NCI-H128 (cell line): ENCODE results near the gene ZDHHC7.

ENCODE experiments used
- DNase-seq: peaks from one replicate; lab custom pipeline; 2025; ENCODE audit not compliant: unreplicated experiment; lab: John Stamatoyannopoulos, UW

The ZDHHC7 gene

DNA sequence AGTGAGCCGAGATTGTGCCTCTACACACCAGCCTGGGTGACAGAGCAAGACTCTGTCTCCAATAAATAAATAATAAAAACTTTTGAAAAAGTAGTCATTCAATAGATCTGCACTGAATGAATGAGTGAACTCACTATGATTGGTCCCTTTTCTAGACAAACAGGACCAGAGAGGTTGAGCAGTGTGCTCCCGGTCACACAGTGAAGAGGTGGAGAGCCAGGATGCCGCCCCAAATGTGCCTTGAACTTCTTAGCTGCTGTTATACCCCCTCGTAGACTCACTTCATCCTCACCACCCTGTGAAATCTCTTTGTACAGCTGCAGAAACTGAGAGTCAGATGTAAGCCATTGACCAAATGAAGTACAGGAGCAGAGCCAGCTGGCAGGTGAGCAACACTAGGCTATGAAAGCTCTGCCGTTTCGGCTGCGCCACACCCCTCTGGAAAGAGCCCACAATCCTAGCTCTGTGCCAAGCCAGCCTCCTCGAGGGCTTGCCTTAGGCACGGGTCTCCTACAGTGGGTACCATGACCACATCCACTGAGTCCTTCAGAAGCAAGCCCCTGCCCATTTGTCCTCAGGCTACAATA is 8.4 kb upstream of the ZDHHC7 start:
- no peak for DNase-seq

DNA sequence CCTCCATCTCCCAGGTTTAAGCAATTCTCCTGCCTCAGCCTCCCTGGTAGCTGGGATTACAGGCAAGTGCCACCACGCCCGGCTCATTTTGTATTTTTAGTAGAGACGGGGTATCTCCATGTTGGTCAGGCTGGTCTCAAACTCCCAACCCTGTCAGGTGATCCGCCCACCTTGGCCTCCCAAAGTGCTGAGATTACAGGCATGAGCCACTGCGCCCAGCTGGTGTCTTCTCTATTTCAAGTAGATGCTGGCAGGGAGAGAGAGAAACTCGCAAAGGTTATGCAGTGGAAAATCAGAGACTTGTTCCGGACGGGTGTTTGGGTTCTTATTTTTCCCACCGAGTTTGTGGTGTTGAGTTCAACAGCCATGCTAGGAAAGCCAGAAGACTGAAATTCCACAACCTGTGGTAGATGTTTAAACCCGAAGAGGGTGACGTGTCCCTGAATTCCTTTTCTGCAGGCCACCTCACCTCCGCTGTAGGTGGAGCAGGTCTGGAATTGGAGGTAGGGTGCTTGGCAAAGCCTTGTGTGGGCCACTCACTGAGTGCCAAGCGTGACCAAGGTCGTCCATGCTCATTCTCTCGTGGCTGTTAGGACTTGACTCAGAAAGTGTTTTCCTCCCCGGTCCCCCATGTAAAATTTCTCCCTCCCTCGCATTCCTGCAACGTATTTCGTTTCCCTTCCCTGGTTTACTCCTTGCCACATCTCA is 7.3 kb upstream of the ZDHHC7 start:
- DNase-seq = no peak

DNA sequence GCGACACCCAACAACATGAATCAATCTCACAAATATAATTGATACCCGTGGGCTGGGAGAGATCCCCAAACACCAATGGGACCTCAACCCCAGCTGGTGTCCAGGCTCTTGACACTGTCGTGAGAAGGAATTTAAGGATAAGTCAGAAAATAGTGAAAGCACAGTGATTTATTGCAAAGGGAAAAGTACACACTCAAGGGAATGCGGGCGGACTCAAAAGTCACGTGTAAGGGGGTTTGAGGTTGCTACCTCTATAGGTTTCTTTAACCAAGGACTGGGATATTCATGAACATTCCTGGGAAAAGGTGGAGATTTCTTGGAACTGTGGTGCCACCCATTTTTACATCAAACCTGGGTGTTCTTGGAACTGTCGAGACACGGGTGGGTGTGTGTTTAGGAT is 6.3 kb upstream of the ZDHHC7 start:
- DNase-seq = no peak

DNA sequence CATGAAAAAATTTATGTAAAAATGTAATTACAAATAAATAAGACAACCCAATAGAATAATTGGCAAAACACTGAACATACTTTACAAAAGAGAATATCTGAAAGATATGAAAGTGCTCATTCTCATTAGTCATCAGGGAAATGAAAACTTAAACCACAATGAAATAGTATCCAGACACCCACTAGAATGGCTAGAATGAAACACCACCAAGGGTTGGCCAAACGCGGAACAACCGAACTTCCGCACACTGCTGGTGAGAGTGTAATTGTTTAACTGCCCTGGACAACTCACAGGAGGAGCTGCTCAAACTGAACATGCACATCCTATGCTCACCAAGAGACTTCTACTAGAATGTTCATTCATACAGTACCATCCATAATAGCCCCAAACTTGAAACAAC is 5.8 kb upstream of the ZDHHC7 start:
- no peak for DNase-seq

GRCh38 chr16:85015481-85016187 is 4.3 kb upstream of the ZDHHC7 start:
- no peak for DNase-seq

DNA sequence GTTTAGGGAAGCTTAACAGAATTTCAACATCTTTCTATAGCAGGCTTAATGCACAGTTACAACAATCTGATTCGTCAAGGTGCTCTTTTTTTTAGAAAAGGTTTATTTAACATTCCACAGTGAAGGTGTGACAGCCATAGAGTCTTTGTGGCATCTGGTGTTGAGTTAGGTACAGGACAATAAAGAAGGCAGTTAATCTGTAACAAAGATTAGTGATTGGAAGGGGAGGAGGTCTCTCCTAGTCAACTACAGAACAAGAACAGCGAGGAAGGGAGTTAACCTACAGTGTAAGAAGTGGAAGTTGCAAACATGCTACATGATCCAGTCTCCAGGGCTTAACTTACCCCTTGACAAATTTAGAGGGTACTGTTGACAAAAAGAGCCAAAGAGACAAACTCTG is 3.0 kb upstream of the ZDHHC7 start:
- DNase-seq = no peak

DNA sequence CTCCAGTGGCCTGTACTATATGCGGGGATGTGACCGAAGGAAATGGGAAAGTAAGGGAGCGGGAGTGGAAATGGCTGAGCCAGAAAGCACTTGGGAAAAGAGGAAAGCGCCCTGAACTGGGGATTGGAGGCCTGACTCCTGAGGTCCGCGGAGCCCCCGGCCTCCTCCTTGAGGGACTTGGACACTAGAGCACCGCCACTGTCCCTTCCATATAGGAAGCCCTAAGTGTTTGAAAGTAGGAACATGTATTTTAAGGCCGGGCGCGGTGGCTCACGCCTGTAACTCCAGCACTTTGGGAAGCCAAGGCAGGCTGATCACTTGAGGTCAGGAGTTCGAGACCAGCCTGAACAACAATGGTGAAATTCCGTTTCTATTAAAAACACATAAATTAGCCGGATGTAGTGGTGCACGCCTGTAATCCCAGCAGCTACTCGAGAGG is 530 bp upstream of the ZDHHC7 start:
- no peak for DNase-seq

DNA sequence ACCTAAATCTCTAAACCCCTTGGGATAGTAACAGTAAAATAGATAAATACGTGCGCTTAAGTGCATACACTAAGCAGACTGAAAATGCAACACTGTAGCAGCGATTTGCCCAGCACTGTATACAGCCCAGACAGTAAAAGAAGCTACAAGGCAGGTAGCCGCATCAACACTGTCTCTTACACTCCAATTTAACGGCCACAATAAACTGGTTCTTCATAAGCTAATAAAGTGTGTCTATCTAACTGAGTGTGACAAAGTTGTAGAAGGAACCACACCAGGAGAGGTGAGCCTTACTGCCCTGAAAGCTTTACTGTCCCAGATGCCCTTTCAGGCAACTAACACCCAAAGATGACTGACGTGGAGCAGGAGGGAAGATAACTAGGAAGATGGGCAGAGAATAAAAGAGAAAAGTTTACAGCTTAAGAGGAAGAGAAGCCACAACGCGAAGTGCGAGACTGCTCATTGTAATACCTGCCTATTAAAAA is 847 bp downstream of the ZDHHC7 start:
- no peak for DNase-seq

- no peak for DNase-seq
Measured at GRCh38 chr16:85008271-85008670, 3.1 kb downstream of the ZDHHC7 start.

DNA sequence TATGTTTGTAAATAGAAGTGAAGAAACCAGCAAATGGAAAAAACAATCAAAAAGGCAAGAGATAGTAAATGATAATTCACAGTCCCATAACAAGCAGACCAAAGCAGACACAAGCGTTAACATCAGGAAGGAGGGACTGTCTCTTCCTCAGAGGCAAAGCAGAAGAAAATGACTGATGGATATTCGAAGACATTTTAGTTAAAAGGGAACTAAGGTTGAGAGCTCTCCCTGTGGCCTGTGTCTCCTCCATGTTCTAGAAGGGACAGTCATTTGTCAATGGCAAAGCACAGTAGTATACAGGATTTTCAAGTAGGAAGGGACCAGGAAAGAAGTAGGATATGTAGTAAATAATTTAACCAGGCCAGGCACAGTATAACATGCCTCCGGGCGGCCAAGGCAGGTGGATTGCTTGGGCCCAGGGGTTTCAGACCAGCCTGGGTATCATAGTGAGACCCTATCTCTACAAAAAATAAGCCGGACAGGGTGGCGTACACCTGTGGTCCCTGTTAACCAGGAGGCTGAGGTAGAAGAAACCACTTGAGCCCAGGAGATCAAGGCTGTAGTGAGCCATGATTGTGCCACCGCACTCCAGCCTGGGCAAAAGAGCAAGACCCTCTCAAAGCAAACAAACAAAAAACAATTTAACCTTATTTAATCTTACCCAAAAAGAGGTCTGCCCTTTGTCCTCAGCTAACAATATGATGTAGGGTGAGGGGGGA is 3.7 kb downstream of the ZDHHC7 start:
- no peak for DNase-seq

GRCh38 chr16:85006639-85007038 is 4.7 kb downstream of the ZDHHC7 start:
- no peak for DNase-seq

GRCh38 chr16:85005285-85006069 is 5.9 kb downstream of the ZDHHC7 start:
- no peak for DNase-seq

- no peak for DNase-seq
Measured at GRCh38 chr16:85004587-85005205, 6.6 kb downstream of the ZDHHC7 start.

DNA sequence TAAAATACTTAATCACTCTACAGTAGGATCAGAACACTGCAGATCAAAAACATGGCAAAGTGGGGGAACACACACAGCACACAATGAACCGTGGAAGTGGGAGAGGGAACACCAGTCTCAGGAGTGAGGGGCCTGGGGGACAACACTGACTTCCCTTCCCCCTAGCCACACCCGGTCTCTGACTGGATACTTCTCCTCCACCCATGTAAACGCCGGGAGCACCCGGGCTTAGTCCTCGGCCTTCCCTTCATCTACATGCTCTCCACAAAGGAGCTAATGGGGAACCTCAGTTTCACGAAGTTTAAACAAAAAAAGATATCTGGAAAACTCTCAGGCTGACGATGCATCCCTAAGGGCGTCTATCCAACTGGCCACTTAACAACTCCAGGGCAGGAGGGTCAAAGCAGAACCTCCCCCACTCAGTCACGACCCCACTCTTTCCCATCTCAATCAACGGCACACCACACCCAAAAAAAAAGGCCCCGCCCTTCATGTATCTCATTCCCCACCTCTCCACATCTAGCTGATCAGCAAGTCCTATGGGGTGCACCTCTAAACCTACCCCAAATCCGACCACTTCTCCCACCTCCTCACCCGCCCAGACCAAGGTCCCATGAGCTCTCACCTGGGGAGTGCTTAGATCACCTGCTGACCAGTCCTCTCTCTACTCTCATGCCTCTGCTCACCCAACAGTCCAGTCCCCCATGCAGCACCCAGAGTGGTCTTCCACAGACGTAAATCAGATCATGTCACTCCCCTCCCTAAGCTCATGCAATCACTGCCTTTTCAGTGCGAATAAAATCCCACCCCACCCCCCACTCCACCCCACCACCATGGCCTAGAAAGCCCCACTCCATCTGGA is 7.4 kb downstream of the ZDHHC7 start:
- DNase-seq = no peak

DNA sequence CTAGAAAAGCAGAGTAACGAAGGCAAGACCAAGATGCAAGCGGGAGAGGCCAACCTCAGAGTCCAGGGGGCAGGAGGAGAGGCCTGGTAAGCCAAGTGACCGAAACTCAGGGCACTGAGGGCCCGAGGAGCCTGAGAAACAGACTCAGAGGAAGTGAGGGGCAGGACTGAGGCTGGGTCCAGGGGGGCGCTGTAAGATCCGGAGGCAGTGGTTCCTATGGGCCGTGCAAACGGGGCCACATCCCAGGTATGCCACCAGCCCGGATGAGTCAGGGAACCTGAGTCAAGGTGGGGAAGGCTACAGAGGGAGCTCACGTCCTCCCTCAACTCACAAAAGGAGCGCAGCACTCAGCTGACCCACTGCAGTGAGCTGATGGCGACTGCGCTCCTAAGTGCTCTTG is 8.3 kb downstream of the ZDHHC7 start:
- DNase-seq = no peak

DNA sequence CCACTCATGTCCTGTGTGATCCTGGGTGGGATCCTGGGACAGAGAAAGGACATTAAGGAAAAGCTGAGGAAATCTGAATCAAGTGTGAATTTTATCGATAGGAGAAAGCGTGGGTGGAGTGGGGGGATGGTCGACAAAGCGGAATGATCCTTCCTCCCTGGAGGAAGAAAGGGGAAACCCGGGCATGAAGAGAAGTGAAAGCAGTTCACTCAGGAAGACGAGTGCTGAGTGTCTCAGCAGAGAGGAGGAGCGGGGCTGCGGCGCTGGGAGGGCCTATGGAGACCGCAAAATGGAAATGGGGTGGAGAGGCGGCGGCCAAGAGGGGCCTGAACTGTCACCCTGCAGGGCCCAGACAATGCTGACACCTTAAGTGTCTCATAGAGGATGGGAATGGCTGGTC is 8.7 kb downstream of the ZDHHC7 start:
- no peak for DNase-seq

DNA sequence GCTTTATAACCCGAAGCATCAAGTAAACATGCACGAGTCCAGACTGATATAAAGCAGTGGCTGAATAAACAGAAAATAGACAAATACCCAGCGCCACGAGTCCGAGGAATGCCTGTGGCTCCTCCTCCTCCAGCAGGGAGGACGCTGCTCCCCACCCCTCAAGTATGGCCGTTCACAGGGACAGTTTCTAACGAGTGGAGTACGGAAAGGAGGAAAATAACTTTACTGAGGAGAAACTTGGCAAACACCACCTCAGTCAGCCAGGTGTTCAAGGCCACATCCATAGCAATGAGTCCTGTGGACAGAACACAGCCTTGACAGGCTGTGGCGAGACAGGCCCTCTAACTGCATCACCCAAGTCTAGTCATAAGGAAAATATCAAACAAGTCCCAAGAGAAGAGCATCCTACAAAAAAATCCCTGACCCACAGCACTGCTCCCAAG is 9.2 kb downstream of the ZDHHC7 start:
- no peak for DNase-seq

DNA sequence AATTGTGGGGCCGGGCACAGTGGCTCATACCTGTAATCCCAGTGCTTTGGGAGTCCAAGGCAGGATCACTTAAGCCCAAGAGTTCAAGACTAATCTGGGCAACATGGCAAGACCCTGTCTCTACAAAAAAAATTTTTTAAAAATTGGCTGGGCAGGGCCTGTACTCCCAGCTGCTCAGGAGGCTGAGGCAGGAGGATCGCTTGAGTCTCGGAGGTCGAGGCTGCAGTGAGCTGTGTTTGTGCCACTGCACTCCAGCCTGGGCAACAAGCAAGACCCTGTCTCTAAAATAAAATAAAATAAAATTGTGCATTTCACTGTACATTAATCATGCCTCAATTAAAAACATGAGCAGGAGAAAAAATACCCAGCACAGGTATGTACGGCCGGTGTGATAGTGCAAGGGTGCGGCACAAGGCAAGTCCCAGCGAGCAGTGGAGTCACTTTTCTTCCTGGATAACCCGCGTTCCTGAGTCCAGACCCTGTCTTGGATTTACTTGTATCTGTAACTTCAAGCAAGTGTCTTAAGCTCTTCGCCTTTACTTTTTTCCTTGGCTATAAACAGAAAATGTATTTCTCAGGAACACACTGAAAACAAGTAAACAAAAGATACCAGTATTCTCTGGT is 11.4 kb downstream of the ZDHHC7 start:
- DNase-seq = no peak

DNA sequence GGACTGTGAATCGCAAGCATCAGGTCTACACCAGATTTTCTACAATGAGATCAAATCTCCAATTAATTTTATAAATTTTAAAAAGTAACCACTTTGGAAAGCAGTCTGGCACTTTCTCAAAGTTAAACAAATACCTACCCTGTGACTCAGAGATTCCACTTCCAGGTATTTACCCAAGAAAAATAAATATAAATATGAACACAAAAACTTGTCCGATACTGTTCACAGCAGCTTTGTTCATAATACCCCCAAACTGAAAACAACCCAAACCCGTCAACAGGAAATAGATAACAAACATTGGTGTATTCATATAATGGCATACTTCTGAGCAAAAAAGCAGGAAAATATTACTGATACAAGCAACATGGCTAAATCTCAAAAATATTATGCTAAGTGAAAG is 12.1 kb downstream of the ZDHHC7 start:
- no peak for DNase-seq
